Glutamatergic neuron (in vitro differentiated cells): Measurements from ENCODE around the gene TRAF2. TPM values are rescaled to one million over a fixed set of nuclear protein-coding genes. Genes with fewer than 3 reads are reported as not detected.

Experiments used
- DNase-seq: peaks from one replicate; pipeline ENCODE4 v3.0.0; 2022
- H3K27ac Mint-ChIP-seq: one replicate; pipeline ENCODE4 v1.8.0; 2020; ENCODE audit warnings: mild to moderate bottlenecking, mixed read lengths, inconsistent platforms; ENCODE audit not compliant: unreplicated experiment
- H3K27me3 Mint-ChIP-seq: one replicate; pipeline ENCODE4 v1.8.0; 2020; ENCODE audit warnings: mild to moderate bottlenecking, moderate library complexity, mixed read lengths, inconsistent platforms; ENCODE audit not compliant: unreplicated experiment
- H3K36me3 Mint-ChIP-seq: one replicate; pipeline ENCODE4 v1.8.0; 2020; ENCODE audit warnings: mild to moderate bottlenecking, mixed read lengths, inconsistent platforms; ENCODE audit not compliant: unreplicated experiment
- H3K4me1 Mint-ChIP-seq: one replicate; pipeline ENCODE4 v1.8.0; 2020; ENCODE audit warnings: mild to moderate bottlenecking, low read depth, mixed read lengths, inconsistent platforms; ENCODE audit not compliant: unreplicated experiment
- H3K4me3 Mint-ChIP-seq: one replicate; pipeline ENCODE4 v1.8.0; 2020; ENCODE audit warnings: mild to moderate bottlenecking, mixed read lengths, inconsistent platforms; ENCODE audit not compliant: unreplicated experiment
- H3K9me3 Mint-ChIP-seq: one replicate; pipeline ENCODE4 v1.8.0; 2020; ENCODE audit warnings: mild to moderate bottlenecking, moderate library complexity, mixed read lengths, inconsistent platforms; ENCODE audit not compliant: unreplicated experiment
- total RNA-seq: library from RNA; stranded (reverse); fragmentation: NEBNext Ultra II Directional; extraction: Animal tissue kit (Norgen Biotek cat#: 25700); gene quantifications from one replicate; pipeline ENCODE4 v1.2.1, GENCODE V29; 2021; ENCODE audit not compliant: unreplicated experiment
- TF ChIP-seq, protein P1 (sequence below): fragments of 200-600 bp; sonication (generic); IDR thresholded peaks from one replicate; pipeline ENCODE4 v1.5.0; 2021; ENCODE audit not compliant: partially characterized antibody, unreplicated experiment

Gene TRAF2
- total RNA-seq, 1 donor from 2014 or later: 27.3 TPM

DNA sequence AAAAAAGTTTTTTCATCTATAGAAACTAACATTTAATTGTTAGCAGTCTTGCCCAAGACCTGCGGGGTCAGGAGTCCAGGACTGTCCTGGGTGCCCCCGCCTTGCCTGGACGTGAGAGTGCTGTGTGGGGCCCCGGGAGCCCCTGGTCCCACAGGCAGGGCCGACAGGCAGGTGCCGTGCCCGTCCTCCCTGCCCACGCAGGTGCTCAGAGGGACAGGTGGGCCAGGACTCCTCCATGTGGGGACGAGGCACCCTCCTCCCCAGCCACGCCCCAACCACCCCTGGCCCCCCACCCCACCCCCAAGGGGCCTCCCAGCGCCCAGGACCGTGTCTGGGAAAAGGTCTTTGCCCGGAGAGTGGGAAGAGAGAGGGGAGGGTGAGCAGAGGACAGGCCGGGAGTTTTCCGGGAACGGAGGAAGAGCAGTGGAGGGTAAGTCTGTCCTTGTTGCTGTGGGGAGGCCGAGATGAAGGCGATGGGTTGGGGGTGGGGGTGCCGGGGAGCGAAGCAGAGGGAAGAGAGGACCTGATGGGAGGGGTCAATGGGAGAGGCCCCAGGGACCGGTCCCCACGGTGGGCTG is 63.0 kb downstream of the TRAF2 start:
- H3K27ac Mint-ChIP-seq: no peak overlapping the region
- H3K9me3 Mint-ChIP-seq: peaks cover 2% of the 10 kb centered on the region
- H3K27me3 Mint-ChIP-seq: peaks cover 5% of the 10 kb centered on the region
- TF ChIP-seq, protein P1, sequence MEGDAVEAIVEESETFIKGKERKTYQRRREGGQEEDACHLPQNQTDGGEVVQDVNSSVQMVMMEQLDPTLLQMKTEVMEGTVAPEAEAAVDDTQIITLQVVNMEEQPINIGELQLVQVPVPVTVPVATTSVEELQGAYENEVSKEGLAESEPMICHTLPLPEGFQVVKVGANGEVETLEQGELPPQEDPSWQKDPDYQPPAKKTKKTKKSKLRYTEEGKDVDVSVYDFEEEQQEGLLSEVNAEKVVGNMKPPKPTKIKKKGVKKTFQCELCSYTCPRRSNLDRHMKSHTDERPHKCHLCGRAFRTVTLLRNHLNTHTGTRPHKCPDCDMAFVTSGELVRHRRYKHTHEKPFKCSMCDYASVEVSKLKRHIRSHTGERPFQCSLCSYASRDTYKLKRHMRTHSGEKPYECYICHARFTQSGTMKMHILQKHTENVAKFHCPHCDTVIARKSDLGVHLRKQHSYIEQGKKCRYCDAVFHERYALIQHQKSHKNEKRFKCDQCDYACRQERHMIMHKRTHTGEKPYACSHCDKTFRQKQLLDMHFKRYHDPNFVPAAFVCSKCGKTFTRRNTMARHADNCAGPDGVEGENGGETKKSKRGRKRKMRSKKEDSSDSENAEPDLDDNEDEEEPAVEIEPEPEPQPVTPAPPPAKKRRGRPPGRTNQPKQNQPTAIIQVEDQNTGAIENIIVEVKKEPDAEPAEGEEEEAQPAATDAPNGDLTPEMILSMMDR: no peak
- DNase-seq: no peak
- no peaks in the 10 kb centered on the region for H3K36me3 Mint-ChIP-seq
- peak overlapping the region; percentile 71 for H3K4me3 Mint-ChIP-seq
- peaks cover 2% of the 10 kb centered on the region for H3K4me1 Mint-ChIP-seq

DNA sequence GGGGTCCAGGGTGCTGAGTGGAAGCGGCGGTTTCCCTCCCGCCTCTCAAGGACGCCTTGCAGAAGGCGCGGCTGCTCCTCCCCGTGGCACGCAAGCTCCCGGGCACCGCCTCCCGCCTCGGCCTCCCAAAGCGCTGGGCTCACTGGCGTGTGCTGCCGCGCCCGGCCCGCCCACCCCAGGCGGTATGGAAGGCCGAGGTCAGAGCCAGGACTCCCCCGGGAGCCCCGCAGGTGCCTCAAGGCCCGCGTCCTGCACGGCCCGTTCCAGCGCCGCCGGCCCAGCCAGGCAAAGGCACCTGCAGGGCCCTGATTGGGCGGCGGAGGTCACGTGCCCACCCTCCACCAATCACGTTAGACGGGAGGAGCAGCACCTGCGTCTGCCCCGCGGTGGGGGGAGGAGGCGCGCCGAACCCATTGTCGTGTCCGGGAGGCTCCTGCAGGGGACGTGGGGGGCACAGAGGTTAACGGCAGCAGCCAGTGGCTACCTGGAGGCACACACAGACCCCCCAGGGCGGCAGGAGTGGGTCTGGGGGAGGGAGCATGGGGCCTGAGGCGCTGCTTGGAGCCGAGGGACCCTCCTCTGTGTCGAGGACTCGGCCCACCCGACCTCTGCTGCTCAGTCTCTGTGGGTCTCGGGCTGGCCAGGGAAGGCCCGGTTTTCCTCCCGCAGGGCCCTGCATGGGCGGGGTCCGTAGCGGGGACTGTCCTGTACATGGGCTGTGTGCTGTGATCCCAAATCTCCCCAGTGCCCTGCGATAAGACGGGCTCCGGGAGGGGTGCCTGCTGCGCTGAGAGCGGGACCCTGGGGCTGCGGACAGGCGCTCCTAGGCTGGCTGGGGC is 63.7 kb downstream of the TRAF2 start:
- no peaks in the 10 kb centered on the region for H3K36me3 Mint-ChIP-seq
- peak; percentile 93 for DNase-seq
- peak overlapping the region; percentile 77 for H3K27ac Mint-ChIP-seq
- H3K27me3 Mint-ChIP-seq: peaks cover 6% of the 10 kb centered on the region
- TF ChIP-seq, protein P1: no peak
- H3K4me3 Mint-ChIP-seq: peak overlapping the region; percentile 79
- H3K9me3 Mint-ChIP-seq: no peaks in the 10 kb centered on the region
- H3K4me1 Mint-ChIP-seq: peaks cover 2% of the 10 kb centered on the region

DNA sequence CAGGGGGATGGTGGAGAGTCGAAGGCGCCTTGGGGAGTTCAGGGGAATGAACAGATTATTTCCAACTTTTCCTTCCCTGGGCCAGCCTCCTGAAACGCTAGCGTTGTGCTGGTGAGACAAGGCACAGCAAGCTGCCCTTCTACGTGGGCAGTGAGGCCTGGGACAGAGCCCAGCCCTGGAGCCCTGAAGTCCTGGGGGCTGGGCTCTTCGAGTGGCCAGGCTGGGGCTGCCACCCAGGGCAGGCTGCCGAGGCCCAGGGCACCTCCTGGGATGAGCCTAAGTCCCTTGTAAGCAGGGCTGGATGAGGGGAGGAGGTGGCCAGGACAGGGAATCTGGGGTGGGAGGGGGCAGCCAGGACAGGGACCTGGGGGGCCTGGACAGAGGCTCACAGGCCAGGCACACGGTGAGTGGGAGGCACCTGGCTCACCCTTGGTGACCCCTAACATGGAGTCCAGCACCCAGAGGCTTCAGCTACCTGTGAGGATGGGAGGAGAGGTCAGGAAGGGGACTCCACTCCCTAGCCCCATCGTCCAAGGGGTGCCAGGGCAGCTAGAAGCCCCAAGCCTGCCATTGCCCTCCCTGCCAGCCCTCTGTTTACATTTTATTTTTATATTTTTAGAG is 64.5 kb downstream of the TRAF2 start:
- Mint-ChIP-seq H3K27me3 (peaks cover 8% of the 10 kb centered on the region), H3K4me3 (peak overlapping the region; percentile 79), H3K27ac (no peak overlapping the region), H3K9me3 (peaks cover 2% of the 10 kb centered on the region), H3K4me1 (peaks cover 2% of the 10 kb centered on the region), H3K36me3 (no peaks in the 10 kb centered on the region)
- TF ChIP-seq, protein P1: no peak
- DNase-seq: no peak

DNA sequence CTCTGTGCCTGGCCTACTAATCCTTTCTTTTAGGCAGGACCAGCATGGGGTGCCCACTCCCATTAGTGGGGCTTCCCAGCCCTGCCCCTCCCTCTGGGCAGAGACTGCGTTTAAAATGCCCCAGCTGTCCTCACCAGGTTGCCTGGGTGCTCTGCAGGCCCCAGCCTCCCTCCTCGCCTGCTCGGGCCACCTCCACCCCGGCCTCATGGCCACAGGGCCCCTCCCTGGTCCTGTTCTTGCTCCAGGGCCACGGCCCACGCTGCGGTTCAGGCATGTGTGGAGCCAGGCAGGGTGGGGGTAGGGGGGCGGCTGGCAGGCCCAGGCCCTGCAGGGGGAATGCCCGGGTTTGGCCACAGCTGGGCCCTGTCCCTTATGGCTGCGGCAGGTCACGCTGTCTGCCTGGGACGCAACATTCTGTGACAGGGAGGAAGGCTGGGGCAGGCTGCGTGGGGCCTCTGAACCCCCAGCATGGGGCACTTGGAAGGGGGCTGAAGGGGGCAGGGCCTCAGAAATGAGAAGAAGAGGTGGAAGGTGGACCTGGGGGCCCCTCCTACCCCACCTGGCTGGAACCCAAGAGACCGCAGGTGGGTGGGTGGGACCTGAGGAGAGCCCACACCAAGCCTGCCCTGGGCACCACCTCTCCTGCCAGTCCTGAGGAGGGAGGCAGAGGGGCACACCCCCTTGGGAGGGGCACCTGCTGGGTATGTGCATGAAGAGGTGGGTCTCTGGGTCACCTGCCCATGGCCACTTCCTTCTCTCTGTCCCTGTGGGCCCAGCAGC is 65.4 kb downstream of the TRAF2 start, which contains the start of gene LCN12:
LCN12 (plus strand) TSS at position 733 of the 780 bp plus-strand sequence. CDS start 55 bp downstream, outside the sequence.
- TF ChIP-seq, protein P1: no peak
- H3K27ac Mint-ChIP-seq: no peak within 1 kb of the TSS
- peak; percentile 13 for DNase-seq
- peaks cover 9% of the 10 kb centered on the region for H3K9me3 Mint-ChIP-seq
- peaks cover 9% of the 10 kb centered on the region for H3K27me3 Mint-ChIP-seq
- no peaks in the 10 kb centered on the region for H3K36me3 Mint-ChIP-seq
- H3K4me3 Mint-ChIP-seq: no peak within 1 kb of the TSS
- H3K4me1 Mint-ChIP-seq: peaks cover 2% of the 10 kb centered on the region
